HG02981 (cell line): Measurements from ENCODE around the gene BTG2.
"Not testable (repeated sequence)": the region's sequence is repeated elsewhere in the genome, so short reads cannot be mapped to it uniquely, and the experiment has no call there.

ENCODE experiments used
- ATAC-seq: cut with Tn5 transposase; IDR thresholded peaks from one replicate; pipeline ENCODE4 v1.9.1; 2021; ENCODE audit warnings: mild to moderate bottlenecking, moderate library complexity; ENCODE audit not compliant: unreplicated experiment

BTG2 gene

DNA sequence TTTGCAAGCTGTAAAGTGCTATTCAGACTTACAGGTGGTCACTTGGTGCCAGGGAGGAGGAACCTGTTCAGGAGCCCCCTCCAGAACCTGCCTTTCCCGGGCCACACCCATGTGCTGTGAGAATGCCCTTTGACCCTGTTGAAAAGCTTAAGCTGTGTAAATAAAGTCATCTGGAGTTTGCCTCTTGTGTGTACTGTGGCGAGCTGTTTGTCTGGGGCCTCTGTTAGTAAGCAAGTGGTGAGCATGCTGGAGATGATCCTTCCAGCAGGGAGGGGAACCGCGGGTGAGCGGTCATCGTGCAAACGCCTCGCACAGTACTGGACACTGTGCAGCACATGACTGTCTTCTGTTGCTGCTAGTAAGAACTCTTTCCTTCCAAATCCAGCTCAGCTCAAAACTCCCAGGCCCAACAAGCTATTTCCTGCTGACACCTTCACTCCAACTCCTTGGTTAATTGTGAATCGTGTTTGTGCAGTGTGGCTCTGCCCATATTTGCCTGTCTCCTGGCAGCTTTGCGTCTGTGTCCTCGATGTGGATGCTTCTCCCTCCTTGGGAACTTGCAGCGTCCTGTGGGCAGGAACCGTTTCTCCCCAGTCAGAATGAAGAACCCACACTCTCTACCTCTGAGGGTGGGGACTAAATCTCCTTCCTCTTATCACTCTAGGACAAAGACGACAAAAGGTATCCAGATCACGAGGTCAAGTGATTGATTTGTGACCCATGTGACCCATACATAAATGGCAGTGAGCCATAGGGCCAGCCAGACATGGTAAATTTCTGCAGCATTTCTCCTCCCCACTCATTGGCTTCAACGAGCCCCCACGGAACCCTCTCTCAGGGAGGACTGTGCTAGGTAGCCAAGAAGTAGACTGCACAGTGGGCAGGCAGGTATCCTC lies 13.9 kb upstream of the BTG2 start:
- no peak for ATAC-seq

DNA sequence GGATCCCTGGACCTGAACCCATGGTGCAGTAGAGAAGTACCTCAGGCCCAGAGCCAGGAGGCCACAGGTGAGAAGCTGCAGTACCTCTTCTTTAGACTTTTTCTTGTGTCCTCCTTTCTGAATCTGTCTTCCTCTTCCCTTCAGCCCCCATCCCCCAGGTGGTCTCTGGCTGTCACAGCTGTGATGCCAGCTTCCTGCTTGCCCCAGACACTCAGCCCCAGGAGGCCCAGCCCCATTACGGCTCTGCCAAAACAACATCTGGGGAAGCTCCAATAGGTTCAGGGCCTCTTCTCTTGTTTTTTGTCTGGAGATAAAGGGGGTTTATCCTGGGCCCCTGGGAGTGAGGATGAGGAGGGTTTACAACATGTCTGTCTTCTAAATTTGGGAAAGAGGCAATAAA lies 9.5 kb upstream of the BTG2 start:
- no peak for ATAC-seq

DNA sequence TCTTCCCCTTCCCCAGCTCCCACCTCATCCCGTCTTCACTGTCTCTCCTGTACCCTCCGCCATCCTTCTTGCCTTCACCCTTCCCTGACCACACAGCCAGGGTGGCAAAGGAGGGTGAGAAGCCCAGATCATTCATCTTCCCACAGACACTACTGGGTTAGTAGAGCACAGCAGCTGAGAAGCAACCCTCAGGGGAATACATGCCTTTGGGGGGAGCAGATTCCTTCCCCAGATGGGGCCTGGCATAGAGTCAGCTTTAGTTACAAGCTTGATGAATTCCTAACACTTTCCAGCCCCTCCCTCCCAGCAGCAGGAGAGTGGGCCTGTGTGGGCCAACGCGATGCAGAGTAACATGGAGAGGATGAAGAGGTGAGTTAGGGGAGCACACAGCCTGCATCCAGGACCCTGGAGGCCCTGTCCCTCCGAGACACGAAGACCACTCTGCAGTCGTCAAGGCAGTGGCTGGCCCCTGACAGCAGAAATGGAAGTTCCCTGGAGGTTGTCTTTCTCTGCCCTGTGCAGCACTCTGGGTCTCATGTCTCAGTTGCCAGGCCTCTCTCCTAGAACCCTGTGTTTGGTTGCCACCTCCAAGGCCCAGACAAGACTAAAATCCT lies 8.8 kb upstream of the BTG2 start:
- ATAC-seq: no peak

DNA sequence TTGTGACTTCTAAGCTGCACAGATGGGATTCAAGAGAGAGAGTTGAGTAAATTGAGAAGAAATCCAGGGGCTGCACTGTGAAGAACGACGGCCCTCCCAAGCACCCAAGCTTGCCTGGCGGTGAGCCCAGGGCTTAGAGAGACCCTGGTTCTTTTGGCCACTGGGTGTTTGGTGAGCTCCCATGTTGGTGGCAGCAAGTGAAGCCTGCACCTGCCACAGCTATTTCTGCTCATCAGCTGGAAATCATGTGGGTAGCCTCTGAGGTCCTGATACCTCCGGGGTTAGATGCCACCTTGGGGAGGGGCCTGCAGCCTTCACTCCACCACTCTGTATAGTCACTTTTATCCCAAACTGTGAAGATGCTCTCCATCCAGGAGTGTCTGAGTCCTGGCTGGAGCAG lies 6.2 kb upstream of the BTG2 start:
- no peak for ATAC-seq

DNA sequence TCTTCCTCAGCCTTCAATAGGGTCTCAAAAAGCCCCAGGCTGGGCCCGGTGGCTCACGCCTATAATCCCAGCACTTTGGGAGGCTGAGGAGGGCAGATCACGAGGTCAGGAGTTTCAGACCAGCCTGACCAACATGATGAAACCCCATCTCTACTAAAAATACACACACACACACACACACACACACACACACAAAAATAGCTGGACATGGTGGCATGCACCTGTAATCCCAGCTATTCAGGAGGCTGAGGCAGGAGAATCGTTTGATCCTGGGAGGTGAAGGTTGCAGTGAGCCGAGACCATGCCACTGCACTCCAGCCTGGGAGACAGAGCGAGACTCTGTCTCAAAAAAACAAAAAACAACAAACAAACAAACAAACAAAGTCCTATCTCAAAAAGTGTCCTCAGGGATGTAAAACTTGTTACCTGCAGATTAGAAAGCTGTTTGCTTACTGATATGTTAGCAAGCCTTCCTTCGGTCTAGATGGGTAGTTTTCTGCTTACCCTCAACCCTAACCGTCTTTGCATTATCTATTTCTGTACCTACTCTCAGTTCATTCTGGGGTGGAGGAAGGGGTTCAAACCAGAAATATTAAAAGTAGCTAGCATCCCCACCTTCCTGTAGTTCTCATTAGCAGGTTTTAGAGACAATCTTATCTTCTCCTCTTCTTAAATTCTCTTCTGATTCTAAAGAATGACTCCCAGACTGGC lies 5.4 kb upstream of the BTG2 start:
- not testable (repeated sequence) for ATAC-seq

DNA sequence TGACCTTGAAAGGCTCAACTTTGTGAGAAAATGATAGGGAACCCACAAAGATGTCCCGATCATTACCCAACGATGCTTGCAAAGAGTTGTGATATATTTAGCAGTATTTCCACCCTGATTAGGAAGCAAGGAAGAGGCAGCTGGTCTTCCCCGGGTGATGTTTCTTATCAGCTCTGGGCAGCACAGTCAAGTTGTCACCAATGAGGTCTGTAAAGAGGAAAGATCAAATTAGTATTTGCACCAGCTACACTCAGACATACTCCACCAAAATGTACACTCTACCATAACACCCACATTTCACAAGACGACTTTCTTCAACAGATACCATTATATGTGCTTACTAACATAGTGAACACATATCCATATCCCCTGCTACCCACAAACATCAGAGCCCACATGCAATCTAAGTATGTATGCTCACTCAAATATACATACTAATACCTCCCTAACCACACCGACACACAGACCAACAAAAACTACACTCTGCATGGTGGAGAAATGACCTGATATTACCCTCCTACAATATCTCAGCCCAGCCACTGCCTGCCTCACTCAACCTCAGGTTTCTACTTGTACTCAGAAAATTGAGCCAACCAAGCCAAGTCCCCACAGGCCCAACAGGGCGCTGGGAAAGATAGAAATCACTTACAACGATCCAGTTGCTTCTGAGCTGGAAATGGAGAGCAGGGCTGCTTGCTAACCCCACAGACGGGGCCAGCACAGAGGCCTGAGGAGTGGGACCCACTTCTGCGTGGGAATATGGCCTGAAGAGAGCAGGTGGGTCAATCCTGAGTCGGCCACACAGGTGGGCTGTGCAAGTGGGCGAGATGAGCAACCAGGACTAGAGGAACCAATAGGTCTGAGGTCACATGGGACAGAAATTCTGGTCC lies 4.6 kb upstream of the BTG2 start:
- ATAC-seq: no peak

DNA sequence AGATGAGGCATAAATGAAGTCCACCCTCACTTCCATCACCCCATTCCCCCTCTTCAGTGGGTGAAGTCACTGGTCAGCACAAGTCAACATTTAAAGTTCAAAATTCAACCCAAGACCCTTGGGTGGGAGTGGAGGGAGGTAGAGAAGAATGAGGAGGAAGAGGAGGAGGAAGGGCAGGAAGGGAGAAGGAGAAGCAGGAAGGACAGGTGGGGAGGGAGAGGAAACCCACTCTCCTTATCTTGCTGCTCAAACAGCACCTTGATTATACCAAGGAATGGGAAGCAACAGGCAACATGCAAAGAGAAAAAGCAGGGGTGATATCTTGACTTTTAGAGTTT lies 4.0 kb upstream of the BTG2 start:
- ATAC-seq: no peak

DNA sequence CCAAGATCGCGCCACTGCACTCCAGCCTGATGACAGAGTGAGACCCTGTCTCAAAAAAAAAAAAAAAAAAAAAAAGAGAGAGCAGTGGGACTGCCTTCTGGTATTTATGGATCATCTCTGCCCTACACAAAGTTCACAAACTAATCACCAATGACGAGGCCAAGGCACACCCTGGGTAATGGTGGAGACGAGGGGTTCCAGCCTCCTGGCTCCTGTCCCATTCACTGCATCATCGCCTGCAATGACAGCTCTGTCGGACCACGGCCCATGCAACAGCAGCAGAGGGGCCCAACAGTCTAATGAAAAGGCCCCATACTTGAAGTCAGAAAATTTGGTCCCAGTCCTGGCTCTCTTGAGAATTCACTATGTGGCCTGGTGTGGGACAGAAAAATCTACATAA lies 2.9 kb upstream of the BTG2 start:
- no peak for ATAC-seq

DNA sequence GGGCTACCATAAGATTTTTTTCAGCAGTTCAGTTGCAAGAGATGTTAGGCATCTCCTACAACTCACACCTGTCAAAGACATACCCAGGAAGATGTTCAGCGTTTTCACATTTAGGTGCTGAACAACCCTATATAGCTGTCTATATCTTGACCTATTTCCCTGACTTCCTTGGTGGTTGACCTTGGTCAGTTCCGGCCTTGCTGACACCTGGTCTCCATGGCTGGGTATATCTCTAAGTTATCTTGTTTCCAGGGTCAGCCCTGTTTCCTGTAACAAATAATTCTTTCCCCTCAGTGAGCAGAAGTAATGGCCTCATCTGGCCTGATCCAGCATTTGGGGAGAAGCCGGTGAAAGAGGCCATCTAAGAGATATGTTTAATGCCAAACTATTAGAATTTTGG lies 2.4 kb upstream of the BTG2 start:
- no peak for ATAC-seq

DNA sequence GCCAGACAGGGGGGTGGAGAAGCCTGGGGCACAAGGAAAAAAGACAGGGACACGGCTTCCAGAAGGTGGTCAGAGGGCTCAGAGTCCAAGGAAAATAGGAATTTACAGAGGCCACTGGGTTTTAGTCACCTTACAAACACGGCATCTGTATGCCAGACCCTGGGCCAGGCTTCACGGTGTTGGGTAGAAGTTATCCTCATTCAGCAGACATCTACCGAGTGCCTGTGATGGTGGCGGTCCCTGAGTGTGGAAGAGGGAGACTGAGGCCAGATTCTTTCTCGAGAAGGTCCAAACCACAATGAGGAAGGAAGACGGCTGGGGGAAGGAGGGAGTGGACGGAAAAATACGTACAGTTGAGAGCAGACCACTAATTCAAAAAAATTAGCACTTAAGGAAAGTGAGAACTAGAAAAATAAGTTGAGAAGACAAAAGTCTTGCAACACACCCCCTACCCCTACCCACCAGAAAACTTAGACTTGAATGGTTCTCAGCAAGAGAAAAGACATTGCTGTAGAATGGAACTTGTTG lies 864 bp upstream of the BTG2 start:
- no peak for ATAC-seq

DNA sequence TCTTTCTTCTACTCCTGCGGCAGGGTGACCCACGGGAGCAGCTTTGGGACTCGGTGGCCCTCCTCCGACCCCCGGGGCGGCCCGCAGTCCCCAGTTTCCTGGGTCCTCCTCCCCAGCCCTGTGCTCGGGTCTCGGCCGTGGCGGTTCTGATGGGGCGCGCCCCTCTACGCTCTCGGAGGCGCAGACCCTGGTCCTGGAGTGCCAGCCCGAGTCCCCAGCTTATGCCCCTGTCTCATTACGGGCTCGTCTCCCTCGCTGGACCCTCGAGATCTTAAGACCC lies 430 bp downstream of the BTG2 start:
- ATAC-seq: peak; percentile 8

DNA sequence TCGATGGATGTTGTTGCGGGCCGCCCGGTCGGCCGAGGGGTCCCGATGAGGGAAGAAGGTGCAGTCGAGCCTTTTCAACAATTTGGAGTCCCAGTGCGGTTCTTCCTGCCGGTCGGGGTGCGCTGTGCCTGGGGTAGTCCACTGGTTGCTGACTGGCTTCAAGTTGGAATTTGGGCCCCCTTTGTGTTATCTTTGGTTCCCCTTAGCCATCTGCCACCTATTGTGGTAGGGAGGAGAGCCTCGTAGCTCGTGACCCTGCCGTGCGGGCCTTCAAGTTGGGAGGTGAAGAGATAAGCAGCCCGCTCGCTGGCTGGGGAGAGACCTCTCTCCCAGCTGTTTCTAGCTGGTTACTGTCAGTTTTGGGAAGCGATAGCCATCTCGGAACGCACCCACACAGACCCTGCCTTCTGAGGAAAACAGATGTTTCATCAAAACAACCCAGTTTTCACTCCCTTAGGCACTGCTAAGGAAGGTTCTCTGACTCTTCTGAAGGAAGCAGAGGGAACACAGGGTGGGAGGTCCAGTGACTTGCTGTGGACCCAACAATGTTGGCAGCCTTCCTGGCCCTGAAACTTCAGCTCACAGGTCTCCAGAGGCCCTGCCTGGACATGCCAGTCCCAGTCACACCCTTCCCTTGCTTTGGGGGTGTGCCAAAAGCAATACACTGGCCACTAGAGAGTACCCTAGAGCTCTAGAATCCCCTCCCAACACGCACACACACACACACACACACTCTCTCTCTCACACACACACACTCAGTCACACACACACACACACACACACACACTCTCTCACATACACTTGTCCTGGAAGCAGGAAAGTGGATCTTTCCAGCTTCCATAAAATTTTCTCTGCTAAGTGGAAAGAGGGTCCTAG lies 1.0 kb downstream of the BTG2 start:
- no peak for ATAC-seq

DNA sequence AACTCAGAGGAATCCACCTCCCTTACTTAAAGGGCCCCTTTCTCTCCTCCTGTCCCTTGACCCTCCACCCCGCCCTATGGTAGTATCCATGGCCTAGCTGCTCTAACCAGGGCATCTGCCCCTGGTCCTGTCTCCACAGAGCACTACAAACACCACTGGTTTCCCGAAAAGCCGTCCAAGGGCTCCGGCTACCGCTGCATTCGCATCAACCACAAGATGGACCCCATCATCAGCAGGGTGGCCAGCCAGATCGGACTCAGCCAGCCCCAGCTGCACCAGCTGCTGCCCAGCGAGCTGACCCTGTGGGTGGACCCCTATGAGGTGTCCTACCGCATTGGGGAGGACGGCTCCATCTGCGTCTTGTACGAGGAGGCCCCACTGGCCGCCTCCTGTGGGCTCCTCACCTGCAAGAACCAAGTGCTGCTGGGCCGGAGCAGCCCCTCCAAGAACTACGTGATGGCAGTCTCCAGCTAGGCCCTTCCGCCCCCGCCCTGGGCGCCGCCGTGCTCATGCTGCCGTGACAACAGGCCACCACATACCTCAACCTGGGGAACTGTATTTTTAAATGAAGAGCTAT lies 1.7 kb downstream of the BTG2 start:
- ATAC-seq: no peak

DNA sequence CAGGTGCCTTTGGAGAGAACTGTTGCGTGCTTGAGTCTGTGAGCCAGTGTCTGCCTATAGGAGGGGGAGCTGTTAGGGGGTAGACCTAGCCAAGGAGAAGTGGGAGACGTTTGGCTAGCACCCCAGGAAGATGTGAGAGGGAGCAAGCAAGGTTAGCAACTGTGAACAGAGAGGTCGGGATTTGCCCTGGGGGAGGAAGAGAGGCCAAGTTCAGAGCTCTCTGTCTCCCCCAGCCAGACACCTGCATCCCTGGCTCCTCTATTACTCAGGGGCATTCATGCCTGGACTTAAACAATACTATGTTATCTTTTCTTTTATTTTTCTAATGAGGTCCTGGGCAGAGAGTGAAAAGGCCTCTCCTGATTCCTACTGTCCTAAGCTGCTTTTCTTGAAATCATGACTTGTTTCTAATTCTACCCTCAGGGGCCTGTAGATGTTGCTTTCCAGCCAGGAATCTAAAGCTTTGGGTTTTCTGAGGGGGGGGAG lies 2.4 kb downstream of the BTG2 start:
- ATAC-seq: no peak

DNA sequence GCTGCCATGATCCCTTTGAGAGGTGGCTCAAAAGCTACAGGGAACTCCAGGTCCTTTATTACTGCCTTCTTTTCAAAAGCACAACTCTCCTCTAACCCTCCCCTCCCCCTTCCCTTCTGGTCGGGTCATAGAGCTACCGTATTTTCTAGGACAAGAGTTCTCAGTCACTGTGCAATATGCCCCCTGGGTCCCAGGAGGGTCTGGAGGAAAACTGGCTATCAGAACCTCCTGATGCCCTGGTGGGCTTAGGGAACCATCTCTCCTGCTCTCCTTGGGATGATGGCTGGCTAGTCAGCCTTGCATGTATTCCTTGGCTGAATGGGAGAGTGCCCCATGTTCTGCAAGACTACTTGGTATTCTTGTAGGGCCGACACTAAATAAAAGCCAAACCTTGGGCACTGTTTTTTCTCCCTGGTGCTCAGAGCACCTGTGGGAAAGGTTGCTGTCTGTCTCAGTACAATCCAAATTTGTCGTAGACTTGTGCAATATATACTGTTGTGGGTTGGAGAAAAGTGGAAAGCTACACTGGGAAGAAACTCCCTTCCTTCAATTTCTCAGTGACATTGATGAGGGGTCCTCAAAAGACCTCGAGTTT lies 3.1 kb downstream of the BTG2 start:
- ATAC-seq: no peak

DNA sequence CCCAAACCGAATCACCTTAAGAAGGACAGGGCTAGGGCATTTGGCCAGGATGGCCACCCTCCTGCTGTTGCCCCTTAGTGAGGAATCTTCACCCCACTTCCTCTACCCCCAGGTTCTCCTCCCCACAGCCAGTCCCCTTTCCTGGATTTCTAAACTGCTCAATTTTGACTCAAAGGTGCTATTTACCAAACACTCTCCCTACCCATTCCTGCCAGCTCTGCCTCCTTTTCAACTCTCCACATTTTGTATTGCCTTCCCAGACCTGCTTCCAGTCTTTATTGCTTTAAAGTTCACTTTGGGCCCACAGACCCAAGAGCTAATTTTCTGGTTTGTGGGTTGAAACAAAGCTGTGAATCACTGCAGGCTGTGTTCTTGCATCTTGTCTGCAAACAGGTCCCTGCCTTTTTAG lies 3.6 kb downstream of the BTG2 start:
- ATAC-seq: no peak

DNA sequence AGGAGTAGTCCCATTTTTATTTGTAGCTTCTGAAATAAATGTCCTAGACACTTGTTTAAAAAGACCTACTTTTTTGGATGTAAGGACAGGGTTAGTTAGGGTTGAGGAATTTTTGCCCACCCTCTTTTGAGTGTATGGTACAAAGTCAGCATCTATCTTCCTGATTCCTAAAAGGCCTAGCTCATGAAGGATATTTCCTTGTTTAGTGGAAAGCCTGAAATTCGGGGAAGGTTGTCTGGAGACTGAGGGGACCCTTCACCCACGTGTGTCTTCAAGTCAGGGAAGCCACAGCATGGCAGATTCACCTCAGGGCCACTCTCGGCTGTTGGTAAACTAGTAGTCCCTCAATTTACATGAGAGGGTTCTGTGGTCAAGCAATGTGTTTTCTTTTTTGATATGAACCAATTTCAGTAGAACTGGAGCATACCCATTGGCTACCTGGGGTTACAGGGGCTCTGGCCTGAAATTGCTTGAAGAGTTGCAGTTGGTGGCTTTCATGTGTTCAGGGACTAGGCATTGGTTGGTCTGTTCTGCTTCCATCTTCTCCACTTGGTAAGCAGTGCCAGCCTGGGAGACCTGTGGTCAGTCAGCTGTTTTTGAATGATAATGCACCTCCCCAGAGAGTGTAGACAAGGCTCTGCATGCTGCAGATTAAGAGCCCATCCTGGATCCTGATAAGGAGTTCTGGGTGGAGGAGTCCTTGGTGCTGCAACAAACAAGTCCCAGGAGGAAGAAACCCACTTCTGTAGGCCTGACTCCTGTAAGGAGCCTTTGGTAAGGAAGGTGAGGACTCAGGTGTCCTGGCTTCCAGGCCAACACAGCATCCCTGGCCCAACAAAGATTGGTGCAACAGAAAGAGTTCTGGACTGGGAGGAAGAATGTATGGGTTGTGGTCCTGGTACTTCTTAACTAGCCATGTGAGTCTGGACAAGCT lies 6.3 kb downstream of the BTG2 start:
- no peak for ATAC-seq
